PC-3 (cell line): ENCODE measurements around the gene DEFB129.
A peak's percentile ranks its signal among the peaks of the same experiment; 100 is the strongest.

Source experiments
- EZH2 ChIP-seq: fragments of 300-600 bp; sonication (generic); IDR thresholded peaks from one replicate; pipeline ENCODE4 v1.6.1; 2017; ENCODE audit warnings: antibody characterized with exemption, mild to moderate bottlenecking, low read length; ENCODE audit not compliant: unreplicated experiment
- EZH2phosphoT487 ChIP-seq: fragments of 300-600 bp; sonication (generic); IDR thresholded peaks from 2 replicates; pipeline ENCODE4 v1.6.1; 2018; ENCODE audit warnings: mild to moderate bottlenecking, antibody characterized with exemption, low read length, borderline replicate concordance
- TF ChIP-seq, protein P1 (sequence below): fragments of 300-600 bp; sonication (generic); conservative IDR thresholded peaks from 2 replicates; pipeline ENCODE4 v1.5.1; 2017; ENCODE audit warnings: antibody characterized with exemption, low read depth, mild to moderate bottlenecking, low read length

DNA sequence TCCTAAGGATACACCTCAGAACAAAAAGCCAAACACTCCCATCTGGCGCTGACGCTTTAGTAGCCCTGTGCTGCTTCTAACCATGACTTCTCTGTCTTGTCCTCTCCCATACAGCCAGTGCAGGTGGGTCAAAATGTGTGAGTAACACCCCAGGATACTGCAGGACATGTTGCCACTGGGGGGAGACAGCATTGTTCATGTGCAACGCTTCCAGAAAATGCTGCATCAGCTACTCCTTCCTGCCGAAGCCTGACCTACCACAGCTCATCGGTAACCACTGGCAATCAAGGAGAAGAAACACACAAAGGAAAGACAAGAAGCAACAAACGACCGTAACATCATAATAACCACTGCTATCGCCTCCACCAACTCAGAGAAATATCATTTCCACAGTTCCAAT lies 31.9 kb downstream of the DEFB129 start:
- TF ChIP-seq, protein P1, sequence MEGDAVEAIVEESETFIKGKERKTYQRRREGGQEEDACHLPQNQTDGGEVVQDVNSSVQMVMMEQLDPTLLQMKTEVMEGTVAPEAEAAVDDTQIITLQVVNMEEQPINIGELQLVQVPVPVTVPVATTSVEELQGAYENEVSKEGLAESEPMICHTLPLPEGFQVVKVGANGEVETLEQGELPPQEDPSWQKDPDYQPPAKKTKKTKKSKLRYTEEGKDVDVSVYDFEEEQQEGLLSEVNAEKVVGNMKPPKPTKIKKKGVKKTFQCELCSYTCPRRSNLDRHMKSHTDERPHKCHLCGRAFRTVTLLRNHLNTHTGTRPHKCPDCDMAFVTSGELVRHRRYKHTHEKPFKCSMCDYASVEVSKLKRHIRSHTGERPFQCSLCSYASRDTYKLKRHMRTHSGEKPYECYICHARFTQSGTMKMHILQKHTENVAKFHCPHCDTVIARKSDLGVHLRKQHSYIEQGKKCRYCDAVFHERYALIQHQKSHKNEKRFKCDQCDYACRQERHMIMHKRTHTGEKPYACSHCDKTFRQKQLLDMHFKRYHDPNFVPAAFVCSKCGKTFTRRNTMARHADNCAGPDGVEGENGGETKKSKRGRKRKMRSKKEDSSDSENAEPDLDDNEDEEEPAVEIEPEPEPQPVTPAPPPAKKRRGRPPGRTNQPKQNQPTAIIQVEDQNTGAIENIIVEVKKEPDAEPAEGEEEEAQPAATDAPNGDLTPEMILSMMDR = peak; percentile 41; the same call in 1 of the 2 replicates
- TF ChIP-seq EZH2 (no peak), EZH2phosphoT487 (no peak)
